ENCODE data around the gene TNNT1. TPM values are rescaled to one million over a fixed set of nuclear protein-coding genes. Genes with fewer than 3 reads are reported as not detected.

TNNT1 gene
- total RNA-seq, 4 donors from 2014 or later, result 1.6 to 4.1 TPM; not detected in 2

DNA sequence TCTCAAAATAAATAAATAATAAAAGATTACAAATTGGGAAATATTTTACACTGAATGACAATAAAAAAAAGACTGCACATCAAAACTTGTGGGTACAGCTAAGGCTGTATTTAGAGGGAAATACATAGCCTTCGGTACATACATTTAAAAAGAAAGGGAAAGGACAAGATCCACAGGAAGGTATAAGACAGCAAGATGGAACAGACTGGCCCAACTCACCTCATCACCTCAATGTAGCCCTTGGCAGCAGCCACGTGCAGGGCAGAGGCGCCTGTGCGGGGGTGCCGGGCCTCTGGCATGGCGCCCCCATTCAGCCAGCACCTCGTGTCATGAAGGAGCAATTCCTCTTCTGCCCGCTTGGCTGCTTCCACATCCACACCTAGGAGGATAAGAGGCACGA lies 45.8 kb downstream of the TNNT1 start:
- Histone ChIP-seq H3K9me3 (no peaks in the 10 kb centered on the region), H3K36me3 (peaks cover 0 to 18% (median 7%) of the 10 kb centered on the region in 4 donors), H3K4me1 (no peaks in the 10 kb centered on the region), H3K27ac (no peak overlapping the region), H3K4me3 (no peak overlapping the region), H3K27me3 (no peaks in the 10 kb centered on the region)
- WGBS, 2 donors (ENCODE audit: low coverage in 1 of 2), result 97 to 100% methylated on average over 3 to 9 of the region's 9 CpGs
- DNase-seq, result no peak
- no peak for TF ChIP-seq POLR2AphosphoS5 (IDR thresholded peaks at IDR 0.05)
- no peak for TF ChIP-seq POLR2A (IDR thresholded peaks at IDR 0.05)
- no peak for TF ChIP-seq EP300 (IDR thresholded peaks at IDR 0.05; ENCODE audit: low read depth)
- in situ Hi-C loops (cut with MboI; ENCODE audit: low pct_ligation_motif_present in 1 of 4, low pct_unique_long_range_greater_than_20kb in 1 of 4, low sequenced_read_pairs in 3 of 4) (no loop called here), intact Hi-C loops (cut with DNase I; ENCODE audit: low total_unique reads) (no loop called here)

DNA sequence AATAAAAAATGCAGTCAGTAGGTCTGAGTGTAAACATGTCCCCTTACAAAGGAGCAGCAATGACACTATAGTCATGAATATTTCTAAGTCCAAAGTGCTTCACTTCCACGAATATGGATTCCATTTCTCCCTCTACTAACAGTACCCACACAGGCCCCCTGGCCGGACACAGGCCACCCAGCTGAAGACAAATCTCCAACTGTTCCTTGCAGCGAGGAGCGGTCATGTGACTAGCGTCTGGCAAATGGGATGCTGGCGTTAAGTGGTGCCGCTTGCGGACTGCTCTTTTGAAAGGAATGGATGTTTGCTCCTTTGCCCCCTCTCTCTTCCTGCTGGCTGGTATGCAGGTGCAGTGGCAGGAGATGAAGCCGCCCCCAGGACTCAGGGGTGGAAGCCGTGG lies 47.7 kb downstream of the TNNT1 start:
- Histone ChIP-seq H3K4me1 (no peaks in the 10 kb centered on the region), H3K4me3 (no peak overlapping the region), H3K27me3 (no peaks in the 10 kb centered on the region), H3K9me3 (no peaks in the 10 kb centered on the region), H3K27ac (no peak overlapping the region), H3K36me3 (peaks cover 0 to 18% (median 7%) of the 10 kb centered on the region in 4 donors)
- TF ChIP-seq, protein P1, sequence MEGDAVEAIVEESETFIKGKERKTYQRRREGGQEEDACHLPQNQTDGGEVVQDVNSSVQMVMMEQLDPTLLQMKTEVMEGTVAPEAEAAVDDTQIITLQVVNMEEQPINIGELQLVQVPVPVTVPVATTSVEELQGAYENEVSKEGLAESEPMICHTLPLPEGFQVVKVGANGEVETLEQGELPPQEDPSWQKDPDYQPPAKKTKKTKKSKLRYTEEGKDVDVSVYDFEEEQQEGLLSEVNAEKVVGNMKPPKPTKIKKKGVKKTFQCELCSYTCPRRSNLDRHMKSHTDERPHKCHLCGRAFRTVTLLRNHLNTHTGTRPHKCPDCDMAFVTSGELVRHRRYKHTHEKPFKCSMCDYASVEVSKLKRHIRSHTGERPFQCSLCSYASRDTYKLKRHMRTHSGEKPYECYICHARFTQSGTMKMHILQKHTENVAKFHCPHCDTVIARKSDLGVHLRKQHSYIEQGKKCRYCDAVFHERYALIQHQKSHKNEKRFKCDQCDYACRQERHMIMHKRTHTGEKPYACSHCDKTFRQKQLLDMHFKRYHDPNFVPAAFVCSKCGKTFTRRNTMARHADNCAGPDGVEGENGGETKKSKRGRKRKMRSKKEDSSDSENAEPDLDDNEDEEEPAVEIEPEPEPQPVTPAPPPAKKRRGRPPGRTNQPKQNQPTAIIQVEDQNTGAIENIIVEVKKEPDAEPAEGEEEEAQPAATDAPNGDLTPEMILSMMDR (IDR thresholded peaks at IDR 0.05), result no peak
- no peak for TF ChIP-seq POLR2AphosphoS5 (IDR thresholded peaks at IDR 0.05)
- no peak for TF ChIP-seq EP300 (IDR thresholded peaks at IDR 0.05; ENCODE audit: low read depth)
- no peak for TF ChIP-seq POLR2A (IDR thresholded peaks at IDR 0.05)
- in situ Hi-C loops (cut with MboI; ENCODE audit: low pct_ligation_motif_present in 1 of 4, low pct_unique_long_range_greater_than_20kb in 1 of 4, low sequenced_read_pairs in 3 of 4) (no loop called here), intact Hi-C loops (cut with DNase I; ENCODE audit: low total_unique reads) (no loop called here)
- 86 to 93% methylated on average over 6 to 10 of the region's 10 CpGs for WGBS, 2 donors (ENCODE audit: low coverage in 1 of 2)
- no peak for DNase-seq

DNA sequence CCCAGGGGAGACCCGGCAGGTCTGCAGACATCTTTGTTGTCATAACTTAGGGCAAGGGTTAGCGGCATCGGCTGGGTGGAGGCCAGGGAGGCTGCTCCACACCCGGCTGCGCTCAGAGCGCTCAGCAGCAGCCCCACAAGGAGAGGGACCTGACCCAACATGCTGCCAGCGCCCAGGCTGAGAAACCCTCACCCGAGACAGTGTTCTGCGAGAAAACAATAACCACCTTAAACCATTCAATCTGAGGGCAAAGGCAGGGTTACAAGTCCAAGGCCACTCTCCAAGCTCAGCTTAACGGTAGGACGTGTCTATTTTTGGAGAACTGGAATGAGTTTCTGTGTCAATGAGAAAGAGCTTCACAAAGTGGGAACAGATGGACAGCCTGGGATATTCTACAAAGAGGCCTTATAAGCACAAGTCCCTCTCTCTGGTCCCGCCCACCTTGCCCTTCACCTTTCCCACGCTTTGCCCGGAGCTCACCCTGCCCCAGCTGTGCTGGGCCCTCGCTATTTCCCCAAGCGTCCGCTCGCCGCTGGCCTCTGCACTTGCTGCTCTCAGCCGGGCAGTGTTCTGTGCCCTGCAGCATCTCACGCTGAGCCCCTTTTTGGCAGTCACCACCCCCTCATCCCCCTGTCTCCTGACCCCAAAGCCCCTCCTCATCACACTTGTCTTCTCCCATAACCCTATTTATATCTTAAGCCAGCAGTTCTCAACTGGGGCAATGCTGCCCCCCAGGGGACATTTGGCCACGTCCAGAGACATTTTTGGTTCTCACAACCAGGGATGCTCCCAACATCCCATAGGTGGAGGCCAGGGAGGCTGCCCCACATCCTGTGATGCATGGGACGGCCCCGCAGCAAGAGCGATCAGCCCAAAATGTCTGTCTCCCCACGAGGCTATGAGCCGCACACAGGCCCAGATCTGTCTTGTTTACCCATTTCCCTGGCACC lies 49.2 kb downstream of the TNNT1 start:
- in situ Hi-C loops (cut with MboI; ENCODE audit: low pct_ligation_motif_present in 1 of 4, low pct_unique_long_range_greater_than_20kb in 1 of 4, low sequenced_read_pairs in 3 of 4) (no loop called here), intact Hi-C loops (cut with DNase I; ENCODE audit: low total_unique reads) (no loop called here)
- WGBS, 2 donors (ENCODE audit: low coverage in 1 of 2), result 84 to 96% methylated on average over 5 to 27 of the region's 27 CpGs
- H3K4me1 ChIP-seq, result no peaks in the 10 kb centered on the region
- no peaks in the 10 kb centered on the region for H3K9me3 ChIP-seq
- no peak overlapping the region for H3K27ac ChIP-seq
- TF ChIP-seq POLR2A (IDR thresholded peaks at IDR 0.05) (no peak), POLR2AphosphoS5 (IDR thresholded peaks at IDR 0.05) (no peak), EP300 (IDR thresholded peaks at IDR 0.05; ENCODE audit: low read depth) (no peak)
- TF ChIP-seq, protein P1 (IDR thresholded peaks at IDR 0.05), result no peak
- no peak for DNase-seq
- H3K36me3 ChIP-seq, result peaks cover 0 to 22% (median 11%) of the 10 kb centered on the region in 4 donors
- H3K27me3 ChIP-seq, result no peaks in the 10 kb centered on the region
- H3K4me3 ChIP-seq, result no peak overlapping the region

DNA sequence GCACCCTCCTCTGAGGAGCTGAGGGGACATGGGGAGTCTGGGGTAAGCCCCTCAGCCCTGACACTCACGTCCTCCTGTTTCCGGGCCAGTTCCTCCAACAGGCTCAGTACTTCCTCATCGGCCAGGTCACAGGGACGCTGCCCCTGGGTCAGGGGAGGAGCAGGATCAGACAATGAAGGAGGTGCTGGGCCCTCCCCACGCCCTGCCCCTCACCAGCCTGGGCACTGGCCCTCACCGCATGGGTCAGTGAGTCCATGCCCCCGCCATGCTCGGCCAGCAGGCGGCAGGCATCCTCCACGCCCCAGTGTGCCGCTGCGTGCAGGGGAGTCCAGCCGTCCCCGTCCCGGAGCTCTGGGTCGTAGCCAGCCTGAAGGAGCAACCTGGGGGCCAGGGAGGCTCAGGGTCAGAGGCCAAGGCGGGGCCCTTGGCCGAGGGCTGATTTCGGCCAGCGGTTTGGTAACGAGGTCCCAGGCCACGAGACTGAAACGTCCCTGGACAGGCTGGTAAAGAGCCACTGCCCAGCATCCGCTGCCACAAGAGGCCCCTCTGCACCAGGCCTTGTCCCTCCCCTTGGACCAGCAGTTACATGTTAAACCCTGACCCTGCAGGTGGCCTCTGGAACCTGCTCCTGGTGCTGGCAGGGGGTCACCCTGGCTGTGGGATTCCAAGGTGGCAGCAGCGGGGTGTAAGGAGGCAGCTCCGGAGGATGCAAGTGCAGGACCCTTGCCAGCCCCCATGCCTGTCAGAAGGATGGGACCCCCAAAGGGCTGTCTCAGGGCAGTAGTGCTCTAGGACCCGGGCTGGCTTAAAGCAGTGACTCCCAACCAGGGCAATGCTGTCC lies 50.1 kb downstream of the TNNT1 start:
- in situ Hi-C loops (cut with MboI; ENCODE audit: low pct_ligation_motif_present in 1 of 4, low pct_unique_long_range_greater_than_20kb in 1 of 4, low sequenced_read_pairs in 3 of 4), result no loop called here
- Histone ChIP-seq H3K27ac (no peak overlapping the region), H3K4me3 (no peak overlapping the region), H3K4me1 (no peaks in the 10 kb centered on the region), H3K36me3 (peaks cover 0 to 29% (median 14%) of the 10 kb centered on the region in 4 donors), H3K27me3 (no peaks in the 10 kb centered on the region), H3K9me3 (no peaks in the 10 kb centered on the region)
- DNase-seq, result no peak
- WGBS, 2 donors (ENCODE audit: low coverage in 1 of 2), result 90% methylated on average over 22 of the region's 27 CpGs; no CpG with 5 or more reads in 1 of the 2 donors
- TF ChIP-seq, protein P1 (IDR thresholded peaks at IDR 0.05), result no peak
- TF ChIP-seq POLR2AphosphoS5 (IDR thresholded peaks at IDR 0.05) (no peak), POLR2A (IDR thresholded peaks at IDR 0.05) (no peak), EP300 (IDR thresholded peaks at IDR 0.05; ENCODE audit: low read depth) (no peak)
- intact Hi-C loops (cut with DNase I; ENCODE audit: low total_unique reads), result no loop called here

All from transverse colon (tissue), 4 donors.